ENCODE results near the gene GFOD2. TPM values are rescaled to one million over a fixed set of nuclear protein-coding genes. Genes with fewer than 3 reads are reported as not detected.
"Not testable (repeated sequence)": the region's sequence is repeated elsewhere in the genome, so short reads cannot be mapped to it uniquely, and the experiment has no call there.

Gene GFOD2
- total and polyA plus RNA-seq, 10 donors = 10.4 to 45.6 (median 39.8) TPM

- peaks cover 0 to 30% (median 9%) of the 10 kb centered on the region in 6 donors for H3K36me3 ChIP-seq
- TF ChIP-seq POLR2A (IDR thresholded peaks at IDR 0.05) (no peak), CTCF (IDR thresholded peaks at IDR 0.05 in 8 of 11, conservative IDR thresholded peaks at IDR 0.05 in 3 of 11) (no peak), POLR2AphosphoS5 (IDR thresholded peaks at IDR 0.05) (no peak)
- peaks cover 0 to 49% (median 23%) of the 10 kb centered on the region in 6 donors for H3K4me1 ChIP-seq
- no peak overlapping the region for H3K27ac ChIP-seq
- H3K9me3 ChIP-seq = peaks cover 0 to 11% (median 8%) of the 10 kb centered on the region in 8 donors
- intact Hi-C loops (cut with DNase I; ENCODE audit: low total_unique reads) = no loop called here
- H3K4me3 ChIP-seq = no peak overlapping the region
- 88 to 98% (median 93%) methylated on average over 1 of the region's 1 CpG for WGBS, 5 donors
- no peaks in the 10 kb centered on the region for H3K27me3 ChIP-seq (replicated peaks in 1 of 7)
- no peak for DNase-seq
Measured at GRCh38 chr16:67701420-67701819, 17.7 kb downstream of the GFOD2 start.

- no peak overlapping the region for H3K4me3 ChIP-seq
- intact Hi-C loops (cut with DNase I; ENCODE audit: low total_unique reads) = no loop called here
- H3K9me3 ChIP-seq = peaks cover 0 to 11% (median 8%) of the 10 kb centered on the region in 8 donors
- WGBS, 5 donors = 81 to 99% (median 94%) methylated on average over 7 of the region's 7 CpGs
- H3K4me1 ChIP-seq = peaks cover 0 to 43% (median 25%) of the 10 kb centered on the region in 6 donors
- no peak overlapping the region for H3K27ac ChIP-seq
- peaks cover 0 to 26% (median 9%) of the 10 kb centered on the region in 6 donors for H3K36me3 ChIP-seq
- H3K27me3 ChIP-seq (replicated peaks in 1 of 7) = no peaks in the 10 kb centered on the region
- peak; percentile 30 for DNase-seq
- TF ChIP-seq POLR2A (IDR thresholded peaks at IDR 0.05) = no peak
- TF ChIP-seq POLR2AphosphoS5 (IDR thresholded peaks at IDR 0.05) = no peak
- no peak for TF ChIP-seq CTCF (IDR thresholded peaks at IDR 0.05 in 8 of 11, conservative IDR thresholded peaks at IDR 0.05 in 3 of 11)
Measured at GRCh38 chr16:67699265-67699664, 19.9 kb downstream of the GFOD2 start.

GRCh38 chr16:67697422-67698185 is 21.5 kb downstream of the GFOD2 start:
- intact Hi-C loops (cut with DNase I; ENCODE audit: low total_unique reads) = no loop called here
- Histone ChIP-seq H3K4me3 (peak overlapping the region in 1 of 8 donors; percentile 23), H3K27me3 (replicated peaks in 1 of 7) (no peaks in the 10 kb centered on the region), H3K27ac (peak overlapping the region in 7 of 8 donors; percentile 6 to 76 (median 61)), H3K36me3 (peaks cover 0 to 26% (median 9%) of the 10 kb centered on the region in 6 donors), H3K9me3 (peaks cover 0 to 11% (median 8%) of the 10 kb centered on the region in 8 donors), H3K4me1 (peaks cover 0 to 45% (median 28%) of the 10 kb centered on the region in 6 donors)
- TF ChIP-seq POLR2A (IDR thresholded peaks at IDR 0.05) (no peak), CTCF (IDR thresholded peaks at IDR 0.05 in 8 of 11, conservative IDR thresholded peaks at IDR 0.05 in 3 of 11) (no peak), POLR2AphosphoS5 (IDR thresholded peaks at IDR 0.05) (no peak)
- no peak for DNase-seq
- 53 to 92% (median 79%) methylated on average over 4 of the region's 4 CpGs for WGBS, 5 donors

- peak overlapping the region in 2 of 8 donors; percentile 18 to 33 for H3K27ac ChIP-seq
- H3K9me3 ChIP-seq = peaks cover 0 to 8% (median 7%) of the 10 kb centered on the region in 8 donors
- 61 to 80% (median 73%) methylated on average over 2 of the region's 2 CpGs for WGBS, 5 donors
- TF ChIP-seq CTCF (IDR thresholded peaks at IDR 0.05 in 8 of 11, conservative IDR thresholded peaks at IDR 0.05 in 3 of 11) (no peak), POLR2AphosphoS5 (IDR thresholded peaks at IDR 0.05) (no peak), POLR2A (IDR thresholded peaks at IDR 0.05) (no peak)
- H3K36me3 ChIP-seq = peaks cover 0 to 26% (median 9%) of the 10 kb centered on the region in 6 donors
- peaks cover 0 to 58% (median 28%) of the 10 kb centered on the region in 6 donors for H3K4me1 ChIP-seq
- no peak for DNase-seq
- intact Hi-C loops (cut with DNase I; ENCODE audit: low total_unique reads) = no loop called here
- H3K27me3 ChIP-seq (replicated peaks in 1 of 7) = no peaks in the 10 kb centered on the region
- H3K4me3 ChIP-seq = no peak overlapping the region
Measured at GRCh38 chr16:67694611-67695010, 24.5 kb downstream of the GFOD2 start.

GRCh38 chr16:67693517-67694285 is 25.4 kb downstream of the GFOD2 start:
- H3K4me3 ChIP-seq; H3K27me3 ChIP-seq (replicated peaks in 1 of 7); intact Hi-C loops (cut with DNase I; ENCODE audit: low total_unique reads); H3K9me3 ChIP-seq: not testable (repeated sequence)
- Histone ChIP-seq H3K36me3 (peaks cover 0 to 18% (median 4%) of the 10 kb centered on the region in 6 donors), H3K4me1 (peaks cover 0 to 58% (median 28%) of the 10 kb centered on the region in 6 donors), H3K27ac (peak overlapping the region in 3 of 8 donors; percentile 13 to 33 (median 18))
- DNase-seq = peak; percentile 58
- WGBS, 5 donors = 83 to 94% (median 89%) methylated on average over 8 of the region's 8 CpGs
